ENCODE data around the gene TNFRSF19. TPM values are rescaled to one million over a fixed set of nuclear protein-coding genes. Genes with fewer than 3 reads are reported as not detected.

The TNFRSF19 gene
- total RNA-seq, 2 experiments from 2014 or later: not detected

DNA sequence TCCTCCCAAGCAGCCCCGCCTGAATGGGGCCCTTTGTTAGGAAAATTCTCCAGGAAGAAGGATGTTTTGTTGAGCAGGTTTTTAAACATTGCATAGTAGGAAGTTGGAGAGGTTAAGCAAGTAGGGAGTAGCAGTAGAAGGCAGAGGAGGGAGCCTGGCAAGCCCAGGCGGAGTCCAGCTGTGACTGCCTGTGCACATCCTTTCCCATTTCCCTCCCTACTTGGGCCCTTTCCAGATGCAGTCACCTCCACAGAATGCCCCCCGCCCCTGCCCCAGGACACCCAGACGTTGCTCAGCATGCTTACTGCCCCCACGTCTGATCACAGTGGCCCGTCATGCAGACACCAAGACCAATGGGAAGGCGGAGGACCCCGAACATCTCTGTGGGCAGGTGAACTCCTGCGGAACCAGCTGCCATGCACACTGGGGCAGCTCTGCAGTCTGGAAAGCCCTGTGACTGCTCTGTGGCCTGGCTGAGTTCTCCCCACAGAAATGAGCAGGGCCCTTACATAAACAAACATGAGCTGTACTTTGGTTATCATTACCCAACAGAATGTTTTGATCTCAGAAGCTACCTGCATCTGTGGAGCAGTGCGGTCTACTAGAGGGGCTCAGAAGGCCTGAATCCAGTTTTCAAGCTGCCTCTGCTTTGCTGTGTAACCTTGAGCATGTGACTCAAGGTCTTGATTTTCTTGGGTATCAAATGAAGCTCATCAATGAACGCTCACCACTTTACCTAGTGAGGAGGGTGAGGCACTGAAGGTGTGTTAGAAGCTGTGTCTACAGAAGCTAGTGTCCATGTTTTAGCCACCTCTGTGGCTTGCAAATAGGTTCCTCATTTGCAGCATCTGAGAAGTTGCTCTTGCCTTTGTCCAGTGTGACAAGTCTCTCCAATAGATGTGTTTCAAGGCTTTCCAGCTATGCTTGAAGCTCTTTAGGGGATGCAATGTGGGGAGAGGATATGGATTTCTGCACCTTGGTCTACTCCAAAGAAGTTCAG is 84.2 kb downstream of the TNFRSF19 start:
- Histone ChIP-seq H4K20me1 (ENCODE audit: insufficient read depth, low read length) (no peaks in the 10 kb centered on the region), H3K9me3 (ENCODE audit: low read length) (no peaks in the 10 kb centered on the region), H2AFZ (ENCODE audit: low read length) (no peak overlapping the region), H3K4me2 (ENCODE audit: low read length) (no peak overlapping the region), H3K79me2 (ENCODE audit: insufficient read depth, low read depth, low read length) (no peaks in the 10 kb centered on the region), H3K9me2 (ENCODE audit: insufficient read depth, low read length) (no peaks in the 10 kb centered on the region), H3K36me3 (ENCODE audit: insufficient read depth, low read length) (no peaks in the 10 kb centered on the region), H3K4me3 (ENCODE audit: low read depth, low read length, poor library complexity, severe bottlenecking) (no peak overlapping the region), H3K4me1 (ENCODE audit: insufficient read depth, low read length, poor library complexity, severe bottlenecking) (no peaks in the 10 kb centered on the region), H3K27ac (ENCODE audit: low read depth, low read length, poor library complexity, severe bottlenecking) (no peak overlapping the region)
- TF ChIP-seq, protein P1, sequence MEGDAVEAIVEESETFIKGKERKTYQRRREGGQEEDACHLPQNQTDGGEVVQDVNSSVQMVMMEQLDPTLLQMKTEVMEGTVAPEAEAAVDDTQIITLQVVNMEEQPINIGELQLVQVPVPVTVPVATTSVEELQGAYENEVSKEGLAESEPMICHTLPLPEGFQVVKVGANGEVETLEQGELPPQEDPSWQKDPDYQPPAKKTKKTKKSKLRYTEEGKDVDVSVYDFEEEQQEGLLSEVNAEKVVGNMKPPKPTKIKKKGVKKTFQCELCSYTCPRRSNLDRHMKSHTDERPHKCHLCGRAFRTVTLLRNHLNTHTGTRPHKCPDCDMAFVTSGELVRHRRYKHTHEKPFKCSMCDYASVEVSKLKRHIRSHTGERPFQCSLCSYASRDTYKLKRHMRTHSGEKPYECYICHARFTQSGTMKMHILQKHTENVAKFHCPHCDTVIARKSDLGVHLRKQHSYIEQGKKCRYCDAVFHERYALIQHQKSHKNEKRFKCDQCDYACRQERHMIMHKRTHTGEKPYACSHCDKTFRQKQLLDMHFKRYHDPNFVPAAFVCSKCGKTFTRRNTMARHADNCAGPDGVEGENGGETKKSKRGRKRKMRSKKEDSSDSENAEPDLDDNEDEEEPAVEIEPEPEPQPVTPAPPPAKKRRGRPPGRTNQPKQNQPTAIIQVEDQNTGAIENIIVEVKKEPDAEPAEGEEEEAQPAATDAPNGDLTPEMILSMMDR (conservative IDR thresholded peaks at IDR 0.05; ENCODE audit: low read length): no peak
- TF ChIP-seq EZH2phosphoT487 (IDR thresholded peaks at IDR 0.05; ENCODE audit: borderline replicate concordance, low read depth, low read length): no peak
- no peak for DNase-seq (ENCODE audit: low spot score)
- ChIA-PET CTCF (ENCODE audit: unreplicated experiment) (no interaction called here), POLR2A (interaction anchor here (0.8 kb wide), 2 partner anchors 20 to 134 kb away, joined by 3 read pairs; no protein-coding TSS in a partner anchor)
- intact Hi-C loops (cut with micrococcal nuclease; ENCODE audit: unreplicated experiment): loop anchor here (5.0 kb wide), 1 partner anchor 52 kb away; no protein-coding TSS in a partner anchor
- no TSS peak for BruUV-seq (replicated peaks)

DNA sequence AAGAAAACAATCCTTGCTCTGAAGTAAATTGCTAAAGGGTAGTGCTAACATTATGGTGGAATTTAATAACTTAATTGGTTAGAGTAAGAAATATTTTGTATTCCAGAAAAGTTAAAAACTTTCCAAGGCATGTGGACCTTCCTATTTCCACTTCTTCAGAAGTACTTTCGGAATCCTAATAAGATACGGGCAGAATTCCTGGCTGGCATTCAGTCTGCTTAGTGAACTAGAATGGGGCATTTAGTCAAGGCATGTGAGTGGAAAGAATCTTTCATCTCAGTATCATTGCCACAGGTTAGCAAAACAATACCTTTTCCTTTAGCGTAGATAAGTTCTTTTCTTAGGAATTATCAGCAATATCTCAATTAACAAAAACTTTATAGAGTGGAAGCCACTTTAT is 85.1 kb downstream of the TNFRSF19 start:
- Histone ChIP-seq H3K27ac (ENCODE audit: low read depth, low read length, poor library complexity, severe bottlenecking) (no peak overlapping the region), H2AFZ (ENCODE audit: low read length) (no peak overlapping the region), H3K4me3 (ENCODE audit: low read depth, low read length, poor library complexity, severe bottlenecking) (no peak overlapping the region), H3K4me2 (ENCODE audit: low read length) (no peak overlapping the region), H3K4me1 (ENCODE audit: insufficient read depth, low read length, poor library complexity, severe bottlenecking) (no peaks in the 10 kb centered on the region), H4K20me1 (ENCODE audit: insufficient read depth, low read length) (no peaks in the 10 kb centered on the region), H3K9me3 (ENCODE audit: low read length) (no peaks in the 10 kb centered on the region), H3K36me3 (ENCODE audit: insufficient read depth, low read length) (no peaks in the 10 kb centered on the region), H3K79me2 (ENCODE audit: insufficient read depth, low read depth, low read length) (no peaks in the 10 kb centered on the region), H3K9me2 (ENCODE audit: insufficient read depth, low read length) (no peaks in the 10 kb centered on the region)
- intact Hi-C loops (cut with micrococcal nuclease; ENCODE audit: unreplicated experiment): no loop called here
- POLR2A ChIA-PET: interaction anchor here (0.6 to 0.9 kb wide), 4 partner anchors 28 to 1846 kb away, joined by 3 to 6 read pairs (median 4); no protein-coding TSS in a partner anchor
- BruUV-seq (replicated peaks): no TSS peak
- CTCF ChIA-PET (ENCODE audit: unreplicated experiment): no interaction called here
- no peak for TF ChIP-seq EZH2phosphoT487 (IDR thresholded peaks at IDR 0.05; ENCODE audit: borderline replicate concordance, low read depth, low read length)
- TF ChIP-seq, protein P1 (conservative IDR thresholded peaks at IDR 0.05; ENCODE audit: low read length): no peak
- DNase-seq (ENCODE audit: low spot score): no peak

Data from OCI-LY7 (cell line).